KOPT-K1 (cell line): ENCODE data around the gene ABCA8.
"Not testable (repeated sequence)": the region's sequence is repeated elsewhere in the genome, so short reads cannot be mapped to it uniquely, and the experiment has no call there.

Experiments used
- H3K27ac ChIP-seq: fragments of 200-600 bp; sonication (generic); 2 replicates; pipeline ENCODE4 v1.5.1; 2016; ENCODE audit warnings: antibody characterized with exemption, mild to moderate bottlenecking, low read depth, low read length; ENCODE audit not compliant: poor library complexity, severe bottlenecking
- H3K36me3 ChIP-seq: fragments of 200-600 bp; sonication (generic); 2 replicates; pipeline ENCODE4 v1.5.1; 2017; ENCODE audit warnings: antibody characterized with exemption, mild to moderate bottlenecking, low read length, moderate library complexity; ENCODE audit not compliant: insufficient read depth
- H3K9me3 ChIP-seq: fragments of 200-600 bp; sonication (generic); 2 replicates; pipeline ENCODE4 v1.5.1; 2017; ENCODE audit warnings: antibody characterized with exemption, low read length, mild to moderate bottlenecking; ENCODE audit not compliant: insufficient read depth, poor library complexity, severe bottlenecking

Gene ABCA8, protein sequence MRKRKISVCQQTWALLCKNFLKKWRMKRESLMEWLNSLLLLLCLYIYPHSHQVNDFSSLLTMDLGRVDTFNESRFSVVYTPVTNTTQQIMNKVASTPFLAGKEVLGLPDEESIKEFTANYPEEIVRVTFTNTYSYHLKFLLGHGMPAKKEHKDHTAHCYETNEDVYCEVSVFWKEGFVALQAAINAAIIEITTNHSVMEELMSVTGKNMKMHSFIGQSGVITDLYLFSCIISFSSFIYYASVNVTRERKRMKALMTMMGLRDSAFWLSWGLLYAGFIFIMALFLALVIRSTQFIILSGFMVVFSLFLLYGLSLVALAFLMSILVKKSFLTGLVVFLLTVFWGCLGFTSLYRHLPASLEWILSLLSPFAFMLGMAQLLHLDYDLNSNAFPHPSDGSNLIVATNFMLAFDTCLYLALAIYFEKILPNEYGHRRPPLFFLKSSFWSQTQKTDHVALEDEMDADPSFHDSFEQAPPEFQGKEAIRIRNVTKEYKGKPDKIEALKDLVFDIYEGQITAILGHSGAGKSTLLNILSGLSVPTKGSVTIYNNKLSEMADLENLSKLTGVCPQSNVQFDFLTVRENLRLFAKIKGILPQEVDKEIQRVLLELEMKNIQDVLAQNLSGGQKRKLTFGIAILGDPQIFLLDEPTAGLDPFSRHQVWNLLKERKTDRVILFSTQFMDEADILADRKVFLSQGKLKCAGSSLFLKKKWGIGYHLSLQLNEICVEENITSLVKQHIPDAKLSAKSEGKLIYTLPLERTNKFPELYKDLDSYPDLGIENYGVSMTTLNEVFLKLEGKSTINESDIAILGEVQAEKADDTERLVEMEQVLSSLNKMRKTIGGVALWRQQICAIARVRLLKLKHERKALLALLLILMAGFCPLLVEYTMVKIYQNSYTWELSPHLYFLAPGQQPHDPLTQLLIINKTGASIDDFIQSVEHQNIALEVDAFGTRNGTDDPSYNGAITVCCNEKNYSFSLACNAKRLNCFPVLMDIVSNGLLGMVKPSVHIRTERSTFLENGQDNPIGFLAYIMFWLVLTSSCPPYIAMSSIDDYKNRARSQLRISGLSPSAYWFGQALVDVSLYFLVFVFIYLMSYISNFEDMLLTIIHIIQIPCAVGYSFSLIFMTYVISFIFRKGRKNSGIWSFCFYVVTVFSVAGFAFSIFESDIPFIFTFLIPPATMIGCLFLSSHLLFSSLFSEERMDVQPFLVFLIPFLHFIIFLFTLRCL (N-terminal part only)

DNA sequence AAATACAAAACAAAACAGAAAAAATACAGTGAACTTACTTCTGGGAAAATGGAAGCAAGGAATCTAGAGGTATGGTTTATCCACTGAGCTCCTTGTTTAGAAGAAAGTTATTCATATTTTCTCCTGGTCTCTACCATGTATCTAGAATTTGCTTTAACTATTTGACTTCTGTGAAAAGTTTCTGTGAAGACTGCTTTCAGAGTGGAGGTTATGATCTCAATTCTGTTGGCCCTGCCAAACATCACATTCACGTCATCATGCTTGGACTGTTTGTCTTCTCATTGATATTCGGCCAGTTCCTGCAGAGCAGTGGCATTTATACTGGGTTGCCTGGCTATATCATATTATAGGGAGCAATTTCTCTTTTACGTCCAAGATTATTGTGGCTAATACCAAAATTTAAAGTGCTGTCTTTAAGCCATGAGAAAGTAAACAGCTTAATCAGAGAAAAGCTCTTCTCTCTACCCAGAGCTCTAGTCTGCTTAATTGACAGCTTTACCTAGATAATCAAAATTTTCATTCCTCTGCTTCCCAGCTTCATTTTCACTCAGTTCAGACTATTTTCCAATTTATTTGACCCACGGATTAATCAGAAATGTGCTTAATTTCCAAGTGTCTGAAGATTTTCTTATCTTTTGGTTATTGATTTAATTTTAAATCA, at the start of gene ABCA8:
Gene ABCA8 (minus strand): TSS at position 212 of the 661 bp plus-strand sequence. CDS start 13,358 bp downstream, outside the sequence.
- Histone ChIP-seq H3K27ac (no peak within 1 kb of the TSS), H3K36me3 (no peaks in the 10 kb centered on the region)

GRCh38 chr17:69004759-69005158, 49.6 kb upstream of the ABCA8 start:
- not testable (repeated sequence) for H3K36me3 ChIP-seq, H3K27ac ChIP-seq

More for the DNA sequence above, at the start of gene ABCA8:
- H3K9me3 ChIP-seq, result no peaks in the 10 kb centered on the region

GRCh38 chr17:68999743-69000142, 44.6 kb upstream of the ABCA8 start:
- not testable (repeated sequence) for H3K27ac ChIP-seq, H3K36me3 ChIP-seq, H3K9me3 ChIP-seq

More at GRCh38 chr17:69004759-69005158, 49.6 kb upstream of the ABCA8 start:
- H3K9me3 ChIP-seq, result not testable (repeated sequence)

DNA sequence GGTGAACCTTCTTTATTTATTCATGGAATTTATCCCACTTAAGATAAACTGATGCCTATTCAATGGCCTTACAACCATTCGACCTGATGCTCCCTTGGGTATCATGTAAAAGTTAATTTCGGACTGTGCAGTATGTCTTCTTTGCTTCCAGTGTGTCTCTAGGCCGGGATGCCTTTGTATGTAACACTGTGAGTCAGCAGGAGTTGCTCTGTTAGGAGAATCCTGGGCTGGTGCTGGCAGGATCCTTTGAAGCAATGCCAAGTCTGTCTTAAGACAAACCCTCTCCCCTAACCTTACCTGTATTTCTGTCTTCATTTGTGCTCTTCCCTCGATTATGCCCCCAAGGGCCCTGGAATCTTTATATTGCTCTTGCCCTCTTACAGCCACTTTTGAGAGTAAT, 37.9 kb upstream of the ABCA8 start:
- no peaks in the 10 kb centered on the region for H3K36me3 ChIP-seq
- no peak overlapping the region for H3K27ac ChIP-seq
- no peaks in the 10 kb centered on the region for H3K9me3 ChIP-seq

DNA sequence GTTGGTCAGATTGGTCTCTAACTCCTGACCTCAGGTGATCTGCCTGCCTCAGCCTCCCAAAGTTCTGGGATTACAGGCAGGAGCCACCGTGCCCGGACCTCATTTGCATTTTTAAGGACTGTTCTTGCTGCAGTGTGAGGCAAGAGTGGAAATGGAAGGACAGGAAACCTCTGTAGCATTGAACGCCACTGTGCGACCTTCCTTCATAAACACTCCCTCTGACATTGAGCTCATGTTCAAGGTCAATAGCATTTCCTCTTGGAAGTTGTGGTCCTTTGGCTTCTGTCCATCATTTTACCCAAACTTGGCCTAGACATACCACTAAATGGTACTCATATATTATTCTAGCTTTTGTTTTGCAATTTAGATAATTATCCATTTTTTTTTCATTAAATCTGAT, 32.8 kb upstream of the ABCA8 start:
- no peaks in the 10 kb centered on the region for H3K9me3 ChIP-seq
- no peaks in the 10 kb centered on the region for H3K36me3 ChIP-seq
- H3K27ac ChIP-seq, result no peak overlapping the region

GRCh38 chr17:68981288-68981687, 26.1 kb upstream of the ABCA8 start:
- Histone ChIP-seq H3K9me3 (no peaks in the 10 kb centered on the region), H3K36me3 (no peaks in the 10 kb centered on the region), H3K27ac (no peak overlapping the region)

GRCh38 chr17:68973098-68973846, 18.1 kb upstream of the ABCA8 start:
- H3K36me3 ChIP-seq, result no peaks in the 10 kb centered on the region
- no peak overlapping the region for H3K27ac ChIP-seq
- no peaks in the 10 kb centered on the region for H3K9me3 ChIP-seq

DNA sequence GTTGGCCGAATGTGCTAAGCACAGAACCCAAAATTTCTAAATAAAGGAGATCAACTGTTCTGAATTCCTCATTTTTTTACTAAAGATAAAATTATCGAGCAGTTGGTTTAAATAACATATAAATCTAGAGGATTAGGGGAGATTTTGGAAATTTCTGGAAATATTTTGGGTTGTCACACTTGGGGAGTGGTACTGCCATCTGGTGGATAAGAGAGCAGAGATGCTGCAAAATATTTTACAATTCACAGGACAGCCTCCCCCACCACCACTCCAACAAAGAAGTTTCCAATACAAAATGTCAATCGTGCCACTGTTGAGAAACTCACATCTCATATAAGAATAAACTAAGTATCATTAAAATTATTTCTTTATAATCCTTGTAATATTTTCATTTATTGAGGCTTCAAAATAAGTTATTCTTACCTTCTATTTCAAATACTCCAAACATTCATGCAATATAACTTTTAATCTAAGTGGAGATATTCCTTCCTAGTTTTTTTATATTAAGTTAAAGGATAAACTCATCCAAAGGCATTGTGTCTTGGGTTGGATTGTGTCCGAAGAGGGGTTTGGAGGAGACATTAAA, 17.0 kb upstream of the ABCA8 start:
- H3K36me3 ChIP-seq, result no peaks in the 10 kb centered on the region
- H3K27ac ChIP-seq, result no peak overlapping the region
- no peaks in the 10 kb centered on the region for H3K9me3 ChIP-seq

GRCh38 chr17:68969101-68969500, 13.9 kb upstream of the ABCA8 start:
- no peak overlapping the region for H3K27ac ChIP-seq
- no peaks in the 10 kb centered on the region for H3K9me3 ChIP-seq
- H3K36me3 ChIP-seq, result no peaks in the 10 kb centered on the region

GRCh38 chr17:68963958-68964357, 8.8 kb upstream of the ABCA8 start:
- no peaks in the 10 kb centered on the region for H3K9me3 ChIP-seq
- no peak overlapping the region for H3K27ac ChIP-seq
- no peaks in the 10 kb centered on the region for H3K36me3 ChIP-seq

- H3K36me3 ChIP-seq, result no peaks in the 10 kb centered on the region
- H3K9me3 ChIP-seq, result no peaks in the 10 kb centered on the region
- no peak overlapping the region for H3K27ac ChIP-seq
Measured at GRCh38 chr17:68961214-68961882, 6.2 kb upstream of the ABCA8 start.

DNA sequence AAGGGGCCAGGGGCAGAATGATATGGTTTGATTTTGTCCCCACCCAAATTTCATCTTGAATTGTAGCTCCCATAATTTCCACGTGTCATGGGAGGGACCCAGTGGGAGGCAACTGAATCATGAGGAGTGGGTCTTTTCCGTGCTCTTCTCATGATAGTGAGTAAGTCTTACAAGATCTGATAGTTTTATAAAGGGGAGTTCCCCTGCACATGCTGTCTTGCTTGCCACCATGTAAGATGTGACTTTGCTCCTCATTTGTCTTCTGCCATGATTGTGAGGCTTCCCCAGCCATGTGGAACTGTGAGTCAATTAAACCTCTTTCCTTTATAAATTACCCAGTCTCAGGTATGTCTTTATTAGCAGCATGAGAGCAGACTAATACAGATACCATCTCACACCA, 3.9 kb upstream of the ABCA8 start:
- not testable (repeated sequence) for H3K36me3 ChIP-seq, H3K9me3 ChIP-seq, H3K27ac ChIP-seq

DNA sequence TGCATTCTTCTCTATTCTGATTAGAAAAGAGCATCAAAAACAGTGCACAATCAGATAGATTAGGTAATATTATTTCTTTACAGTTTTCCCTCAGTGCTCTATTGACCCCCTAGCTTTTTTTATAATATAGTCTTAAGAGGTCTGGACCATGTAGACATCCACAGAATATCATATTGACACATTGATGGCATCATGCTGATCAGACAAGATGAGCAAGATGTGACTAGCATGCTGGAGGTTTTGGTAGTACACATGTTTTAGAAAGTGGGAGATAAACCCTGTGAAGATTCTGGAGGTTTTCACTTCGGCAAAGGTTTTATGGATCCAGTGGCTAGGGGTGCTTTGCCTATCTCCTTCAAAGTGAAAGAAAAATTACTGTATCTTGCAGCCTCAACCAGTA, 2.8 kb upstream of the ABCA8 start:
- Histone ChIP-seq H3K9me3 (no peaks in the 10 kb centered on the region), H3K27ac (no peak overlapping the region), H3K36me3 (no peaks in the 10 kb centered on the region)
